SK-N-MC (cell line): ENCODE results near the gene ART3.
"Not testable (repeated sequence)": the region's sequence is repeated elsewhere in the genome, so short reads cannot be mapped to it uniquely, and the experiment has no call there.

Source experiments
- EZH2 ChIP-seq: fragments of 200-600 bp; sonication (generic); IDR thresholded peaks from one replicate; pipeline ENCODE4 v1.6.1; 2017; ENCODE audit warnings: antibody characterized with exemption
- POLR2AphosphoS5 ChIP-seq: IDR thresholded peaks from 2 replicates; pipeline ENCODE4 v1.6.1; 2012; ENCODE audit warnings: mild to moderate bottlenecking, low read depth, low read length, borderline replicate concordance

GRCh38 chr4:76042241-76042998 is 32.1 kb upstream of the ART3 start:
- TF ChIP-seq EZH2, POLR2AphosphoS5: not testable (repeated sequence)
